Left lobe of liver (tissue), 2 donors: ENCODE data around the gene MTO1. TPM values are rescaled to one million over a fixed set of nuclear protein-coding genes. Genes with fewer than 3 reads are reported as not detected.
"Not testable (repeated sequence)": the region's sequence is repeated elsewhere in the genome, so short reads cannot be mapped to it uniquely, and the experiment has no call there.

Experiments used
- ATAC-seq: fragments of 200-7000 bp; cut with Tn5 transposase; one replicate; pipeline ENCODE4 v1.9.1; 2020; ENCODE audit warnings: mild to moderate bottlenecking, moderate library complexity
- DNase-seq: peaks from one replicate; pipeline ENCODE4 v3.0.0-alpha.2; 2020; ENCODE audit warnings: low spot score
- total RNA-seq: library from RNA; stranded (reverse); gene quantifications from one replicate; pipeline ENCODE4 v1.2.1, GENCODE V29; 2021
- donor health status: DM: no; HTN: no; CAD: no; lungs with moderate emphysema.
- donor health status: DM: no; HTN: yes; CAD: no.

Gene MTO1
- total RNA-seq: 30.4 TPM

DNA sequence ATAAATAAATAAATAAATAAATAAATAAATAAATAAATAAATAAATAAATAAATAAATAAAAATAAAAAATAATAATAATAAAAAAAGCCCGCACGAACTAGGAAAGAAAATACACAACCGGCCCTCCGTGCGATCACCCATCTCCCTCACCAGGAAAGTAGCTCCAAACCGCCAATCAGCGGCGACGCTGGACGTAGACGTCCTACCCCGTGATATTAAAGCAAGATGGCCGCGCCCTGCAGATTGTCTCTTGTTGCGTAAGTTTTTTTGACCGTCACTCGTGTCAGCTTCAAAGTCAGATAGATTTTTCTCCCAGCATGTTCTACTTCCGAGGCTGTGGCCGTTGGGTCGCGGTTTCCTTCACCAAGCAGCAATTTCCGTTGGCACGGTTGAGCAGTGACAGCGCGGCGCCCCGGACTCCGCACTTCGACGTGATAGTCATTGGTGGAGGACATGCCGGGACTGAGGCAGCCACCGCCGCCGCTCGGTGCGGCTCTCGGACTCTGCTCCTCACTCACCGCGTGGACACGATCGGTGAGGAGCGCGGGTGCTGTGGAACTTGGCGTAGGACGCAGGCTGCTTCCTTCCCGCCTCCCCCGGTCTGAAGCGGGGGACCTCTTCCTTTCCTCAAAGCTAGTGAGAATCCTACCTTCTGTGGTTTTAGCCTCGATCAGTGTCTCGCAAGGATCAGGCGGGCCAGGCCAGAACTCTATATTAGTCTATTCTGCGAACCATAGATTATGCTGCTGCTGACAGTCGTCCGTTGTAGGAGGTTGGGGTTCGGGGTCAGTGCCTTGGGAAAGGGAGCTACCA lies at the start of gene MTO1:
TSS of gene MTO1 (plus strand) at position 201 of the 814 bp plus-strand sequence. CDS start at position 319, 118 bp downstream.
- ATAC-seq (peak; percentile 92), DNase-seq (peak; percentile 92)

DNA sequence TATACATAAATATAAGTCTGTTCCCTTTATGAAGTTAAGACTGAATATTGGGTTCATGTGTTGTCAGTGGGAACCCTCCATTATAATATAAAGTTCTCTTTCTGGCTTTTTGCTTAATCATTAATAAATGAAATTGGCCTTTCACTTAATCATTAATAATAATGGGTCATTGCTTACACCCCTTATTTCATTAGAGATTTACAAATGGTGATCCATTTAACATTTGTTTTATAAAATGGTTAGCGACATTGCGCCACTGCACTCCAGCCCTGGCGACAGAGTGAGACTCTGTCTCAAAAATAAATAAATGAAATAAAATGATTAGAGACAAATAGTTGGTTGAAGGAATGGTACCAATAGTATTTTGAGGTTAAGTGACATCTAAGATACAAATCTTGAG lies 48.4 kb upstream of the MTO1 start:
- DNase-seq (no peak), ATAC-seq (no peak)

- DNase-seq (no peak), ATAC-seq (no peak)
Measured at GRCh38 chr6:73418081-73418741, 43.3 kb upstream of the MTO1 start.

DNA sequence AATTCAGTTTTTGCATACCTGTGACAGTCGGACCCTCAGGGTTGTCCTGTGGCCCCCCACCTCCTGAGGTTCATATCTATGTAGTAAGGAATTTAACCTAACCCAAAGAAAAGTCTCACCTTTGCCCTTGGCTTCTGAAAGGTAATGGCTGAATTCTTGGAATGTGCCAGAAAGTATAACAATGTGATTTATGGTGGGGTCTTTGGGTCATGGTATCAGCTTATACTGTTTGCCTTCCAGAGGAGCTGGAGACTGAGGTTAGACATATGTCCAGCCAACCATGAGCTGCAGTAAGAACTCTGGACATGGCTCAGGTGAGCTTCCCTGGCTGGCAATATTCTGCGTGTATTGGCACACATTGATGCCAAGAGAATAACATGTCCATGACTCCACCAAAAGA lies 40.0 kb upstream of the MTO1 start:
- DNase-seq (no peak), ATAC-seq (peak; percentile 66)

DNA sequence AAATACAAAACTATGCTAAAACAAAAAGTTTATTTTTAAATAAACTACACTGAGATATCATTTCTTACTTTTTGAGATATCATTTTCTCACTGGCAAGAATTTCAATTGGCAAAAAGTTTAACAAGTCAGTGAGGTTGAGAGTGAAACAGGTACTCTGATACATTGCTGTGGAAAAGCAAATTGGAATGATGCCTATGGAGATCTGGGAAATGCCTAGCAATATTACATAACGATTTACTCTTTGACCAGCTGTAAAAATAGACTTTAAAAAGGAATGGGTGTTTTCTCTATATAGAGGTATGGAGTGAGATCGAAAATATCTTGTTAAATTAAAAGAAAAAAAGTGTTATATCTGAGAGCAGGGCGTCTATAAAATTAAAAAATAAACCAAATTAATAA lies 26.3 kb upstream of the MTO1 start:
- DNase-seq (no peak), ATAC-seq (peak; percentile 91)

- DNase-seq (no peak), ATAC-seq (no peak)
Measured at GRCh38 chr6:73443555-73443954, 18.0 kb upstream of the MTO1 start.

- peak; percentile 70 for ATAC-seq
- DNase-seq: peak; percentile 49
Measured at GRCh38 chr6:73451223-73452106, 10.1 kb upstream of the MTO1 start.

DNA sequence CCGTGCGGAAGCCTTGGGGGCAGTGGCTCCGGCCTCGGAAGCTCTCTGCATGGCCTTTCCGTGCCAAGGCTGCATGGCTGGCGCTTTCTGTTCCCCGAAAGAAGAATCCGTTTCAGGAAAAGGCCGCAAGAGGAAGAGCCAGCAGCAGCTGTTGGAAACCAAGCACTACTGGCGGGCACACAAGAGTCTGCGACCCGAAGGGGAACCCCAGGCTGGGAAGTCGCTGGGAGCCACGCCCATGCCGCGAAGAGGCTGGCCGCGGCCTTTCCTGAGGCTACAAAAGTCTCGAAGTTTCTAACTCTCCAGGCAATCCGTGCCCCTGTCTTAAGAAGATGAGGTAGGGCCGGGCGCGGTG lies 9.5 kb upstream of the MTO1 start, which contains the start of gene CGAS:
TSS of gene CGAS (minus strand) at position 191 of the 355 bp plus-strand sequence. CDS start at position 75, 116 bp downstream.
- ATAC-seq (peak; percentile 79), DNase-seq (peak; percentile 66)

DNA sequence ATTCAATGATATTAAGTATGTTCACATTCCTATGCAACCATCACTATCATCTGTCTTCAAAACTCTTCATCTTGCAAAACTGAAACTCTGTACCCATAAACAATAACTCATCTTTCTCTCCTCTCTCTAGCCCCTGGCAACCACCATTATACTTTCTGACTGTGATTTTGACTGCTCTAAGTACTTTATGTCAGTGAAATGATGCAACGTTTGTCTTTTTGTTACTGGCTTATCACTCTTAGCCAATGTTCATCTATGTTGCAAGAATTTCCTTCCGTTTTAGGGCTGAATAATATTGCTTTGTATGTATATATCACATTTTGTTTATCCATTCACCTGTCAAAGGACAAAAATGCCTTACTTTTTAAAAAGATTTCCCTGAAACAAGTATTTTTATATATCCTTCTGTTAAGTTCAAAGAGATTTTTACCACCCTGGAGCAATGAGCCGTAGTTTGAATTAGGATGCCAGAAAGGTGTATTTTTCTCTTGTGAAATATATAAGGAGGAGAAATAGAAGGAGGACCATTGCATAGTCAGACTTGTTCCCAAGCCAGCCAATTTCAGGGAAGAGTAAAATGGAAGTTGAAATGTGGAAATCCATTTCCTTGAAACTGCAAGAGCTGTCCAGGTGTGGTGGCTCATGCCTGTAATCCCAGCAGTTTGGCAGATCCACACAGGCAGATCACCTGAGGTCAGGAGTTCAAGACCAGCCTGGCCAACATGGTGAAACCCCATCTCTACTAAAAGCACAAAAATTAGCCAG lies 5.5 kb upstream of the MTO1 start:
- peak; percentile 50 for ATAC-seq
- DNase-seq: no peak

GRCh38 chr6:73459474-73459873 lies 2.1 kb upstream of the MTO1 start:
- DNase-seq: not testable (repeated sequence)

GRCh38 chr6:73460056-73460455 lies 1.5 kb upstream of the MTO1 start:
- no peak for ATAC-seq

More at GRCh38 chr6:73459474-73459873, 2.1 kb upstream of the MTO1 start:
- not testable (repeated sequence) for ATAC-seq

GRCh38 chr6:73471686-73472290 lies 10.3 kb downstream of the MTO1 start:
- no peak for ATAC-seq
- DNase-seq: no peak

More at GRCh38 chr6:73460056-73460455, 1.5 kb upstream of the MTO1 start:
- no peak for DNase-seq

GRCh38 chr6:73476723-73477122 lies 15.2 kb downstream of the MTO1 start:
- ATAC-seq: no peak

DNA sequence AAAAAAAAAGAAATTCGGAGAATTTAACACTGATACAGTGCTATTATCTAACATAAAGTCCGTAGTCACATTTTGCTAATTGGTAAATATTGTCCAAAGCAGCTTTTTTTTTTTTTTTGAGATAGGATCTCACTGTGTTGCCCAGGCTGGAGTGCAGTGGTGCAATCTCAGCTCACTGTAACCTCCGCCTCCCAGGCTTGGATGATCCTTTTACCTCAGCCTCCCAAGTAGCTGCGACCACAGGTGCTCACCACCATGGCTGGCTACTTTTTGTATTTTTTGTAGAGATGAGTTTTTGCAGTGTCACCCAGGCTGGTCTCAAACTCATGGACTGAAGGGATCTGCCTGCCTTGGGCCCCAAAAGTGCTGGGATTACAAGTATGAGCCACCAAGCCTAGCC lies 15.9 kb downstream of the MTO1 start:
- ATAC-seq (no peak), DNase-seq (no peak)

More at GRCh38 chr6:73476723-73477122, 15.2 kb downstream of the MTO1 start:
- no peak for DNase-seq

DNA sequence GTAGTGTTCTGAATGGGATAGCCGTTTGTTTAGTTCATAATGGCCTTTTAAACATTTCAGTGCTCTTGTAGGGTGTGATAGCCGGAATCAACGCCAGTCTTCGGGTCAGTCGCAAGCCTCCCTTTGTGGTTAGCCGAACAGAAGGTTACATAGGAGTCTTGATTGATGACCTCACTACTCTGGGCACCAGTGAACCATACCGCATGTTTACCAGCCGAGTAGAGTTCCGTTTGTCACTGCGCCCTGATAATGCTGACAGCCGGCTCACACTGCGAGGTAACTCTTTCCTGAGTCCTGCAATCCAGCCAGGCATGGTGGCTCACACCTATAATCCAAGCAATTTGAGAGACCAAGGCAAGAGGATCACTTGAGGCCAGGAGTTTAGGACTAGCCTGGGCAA lies 20.4 kb downstream of the MTO1 start:
- ATAC-seq (no peak), DNase-seq (no peak)

DNA sequence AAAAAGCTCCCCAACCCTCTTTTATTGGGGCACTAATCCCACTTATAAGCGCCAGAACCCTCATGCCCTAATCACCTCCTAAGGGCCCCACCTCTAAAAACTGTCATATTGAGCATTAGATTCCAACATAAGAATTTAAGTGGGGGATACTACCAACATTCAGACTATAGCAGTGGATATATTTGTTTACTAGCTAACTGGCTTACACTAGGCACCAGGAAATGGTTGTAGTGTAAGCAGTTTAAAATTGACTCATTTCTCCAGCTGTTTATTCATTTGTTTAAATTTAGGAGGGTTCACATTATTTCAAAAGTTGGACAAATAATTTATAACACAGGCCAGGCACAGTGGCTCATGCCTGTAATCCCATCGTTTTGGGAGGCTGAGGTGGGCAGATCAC lies 22.9 kb downstream of the MTO1 start:
- no peak for DNase-seq
- no peak for ATAC-seq

GRCh38 chr6:73487473-73487872 lies 25.9 kb downstream of the MTO1 start:
- ATAC-seq (peak; percentile 95), DNase-seq (peak; percentile 53)

DNA sequence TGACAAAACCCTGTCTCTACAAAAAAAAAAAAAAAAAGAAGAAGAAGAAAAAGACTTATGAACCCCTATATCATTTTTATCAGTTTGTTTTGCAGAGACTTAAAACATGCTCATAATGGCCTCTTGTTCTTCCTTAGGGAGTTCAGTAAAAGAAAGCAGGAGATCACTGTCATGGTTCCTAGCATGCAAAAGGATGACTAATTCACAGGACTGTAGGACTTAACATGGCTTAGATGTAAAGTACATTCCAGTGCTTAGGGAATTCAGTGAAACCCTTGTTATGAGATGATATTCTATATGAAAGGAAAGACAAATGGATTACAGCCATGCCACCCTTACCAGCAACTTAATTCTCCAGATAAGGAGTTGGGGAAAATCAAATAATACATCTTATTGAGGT lies 29.8 kb downstream of the MTO1 start:
- ATAC-seq (no peak), DNase-seq (no peak)

DNA sequence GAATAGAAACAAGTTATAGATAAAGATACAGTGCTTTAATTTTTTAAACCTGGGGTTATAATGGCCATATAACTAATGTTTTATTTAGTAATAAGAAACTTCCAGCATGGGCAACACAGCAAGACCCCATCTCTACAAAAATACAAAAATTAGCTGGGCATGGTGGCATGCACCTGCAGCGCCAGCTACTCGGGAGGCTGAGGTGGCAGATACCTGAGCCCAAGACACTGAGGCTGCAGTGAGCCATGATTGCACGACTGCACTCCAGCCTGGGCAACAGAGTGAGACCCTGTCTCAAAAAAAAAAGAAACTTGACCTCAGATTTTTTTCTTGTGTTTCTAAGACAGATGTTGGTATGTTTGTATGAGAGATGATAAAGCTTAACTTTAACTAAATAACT lies 36.4 kb downstream of the MTO1 start:
- no peak for DNase-seq
- no peak for ATAC-seq
